Astrocyte (in vitro differentiated cells and primary cell): ENCODE results near the gene FNDC5. TPM values are rescaled to one million over a fixed set of nuclear protein-coding genes. Genes with fewer than 3 reads are reported as not detected.

Experiments used
- DNase-seq: peaks from one replicate; pipeline ENCODE4 v3.0.0-alpha.2; 2010; ENCODE audit warnings: low read depth
- FAIRE-seq: peaks from 2 replicates; lab custom pipeline; 2011; peaks lifted over from hg19 to GRCh38; lab: Jason Lieb, UNC
- H2AFZ ChIP-seq: 2 replicates; pipeline ENCODE4 v1.6.0; 2012; ENCODE audit warnings: low read depth, low read length, inconsistent platforms
- H3K27ac ChIP-seq: 2 replicates; pipeline ENCODE4 v1.5.1; 2011; ENCODE audit warnings: low read depth, low read length, inconsistent platforms
- H3K27me3 ChIP-seq: 2 replicates; pipeline ENCODE4 v1.6.0; 2011; ENCODE audit warnings: low read length, inconsistent platforms; ENCODE audit not compliant: insufficient read depth
- H3K36me3 ChIP-seq: 2 replicates; pipeline ENCODE4 v1.5.1; 2011; ENCODE audit warnings: low read length, inconsistent platforms; ENCODE audit not compliant: insufficient read depth
- H3K4me1 ChIP-seq: 2 replicates; pipeline ENCODE4 v1.5.1; 2011; ENCODE audit warnings: low read length, inconsistent platforms; ENCODE audit not compliant: insufficient read depth
- H3K4me2 ChIP-seq: 2 replicates; pipeline ENCODE4 v1.6.0; 2012; ENCODE audit warnings: low read length, inconsistent platforms
- H3K4me3 ChIP-seq: 2 replicates; pipeline ENCODE4 v1.5.1; 2011; ENCODE audit warnings: low read depth, mild to moderate bottlenecking, low read length, inconsistent platforms; ENCODE audit not compliant: insufficient read depth
- H3K79me2 ChIP-seq: 2 replicates; pipeline ENCODE4 v1.6.0; 2012; ENCODE audit warnings: mild to moderate bottlenecking, low read length, inconsistent platforms; ENCODE audit not compliant: insufficient read depth
- H3K9ac ChIP-seq: 2 replicates; pipeline ENCODE4 v1.6.0; 2012; ENCODE audit warnings: mild to moderate bottlenecking, low read length, inconsistent platforms
- H3K9me3 ChIP-seq: 2 replicates; pipeline ENCODE4 v1.5.1; 2012; ENCODE audit warnings: low read depth, mild to moderate bottlenecking, low read length, inconsistent platforms; ENCODE audit not compliant: insufficient read depth
- H4K20me1 ChIP-seq: 2 replicates; pipeline ENCODE4 v1.6.0; 2012; ENCODE audit warnings: low read length, inconsistent platforms; ENCODE audit not compliant: insufficient read depth
- H3K27ac Mint-ChIP-seq: one replicate; pipeline ENCODE4 v1.8.0; 2021; ENCODE audit warnings: mild to moderate bottlenecking, mixed read lengths; ENCODE audit not compliant: unreplicated experiment
- H3K27me3 Mint-ChIP-seq: one replicate; pipeline ENCODE4 v1.8.0; 2021; ENCODE audit warnings: low read depth, mixed read lengths; ENCODE audit not compliant: unreplicated experiment
- H3K36me3 Mint-ChIP-seq: one replicate; pipeline ENCODE4 v1.8.0; 2021; ENCODE audit warnings: low read depth, mixed read lengths; ENCODE audit not compliant: unreplicated experiment
- H3K4me1 Mint-ChIP-seq: one replicate; pipeline ENCODE4 v1.8.0; 2021; ENCODE audit warnings: low read depth, mixed read lengths; ENCODE audit not compliant: unreplicated experiment
- H3K4me3 Mint-ChIP-seq: one replicate; pipeline ENCODE4 v1.8.0; 2021; ENCODE audit warnings: mild to moderate bottlenecking, moderate library complexity, mixed read lengths; ENCODE audit not compliant: unreplicated experiment
- H3K9me3 Mint-ChIP-seq: one replicate; pipeline ENCODE4 v1.8.0; 2021; ENCODE audit warnings: mild to moderate bottlenecking, mixed read lengths; ENCODE audit not compliant: unreplicated experiment
- CTCF ChIP-seq: IDR thresholded peaks from 2 replicates; pipeline ENCODE4 v1.5.1; 2011; ENCODE audit warnings: low read depth, mild to moderate bottlenecking, inconsistent platforms, low read length, moderate library complexity; ENCODE audit not compliant: insufficient read depth
- EZH2 ChIP-seq: IDR thresholded peaks from 2 replicates; pipeline ENCODE4 v1.6.1; 2012; ENCODE audit warnings: mild to moderate bottlenecking, low read length, inconsistent platforms; ENCODE audit not compliant: insufficient read depth
- total RNA-seq: library from RNA; stranded (reverse); gene quantifications from 2 replicates; pipeline ENCODE4 v1.2.1, GENCODE V29; 2021

Gene FNDC5
- total RNA-seq, 1 donor from 2014 or later: 0.39 TPM

GRCh38 chr1:32859915-32860314 is 10.8 kb downstream of the FNDC5 start:
- FAIRE-seq (no peak), DNase-seq (no peak)
- H3K4me3 Mint-ChIP-seq: no peak overlapping the region
- peaks cover 7% of the 10 kb centered on the region for H3K4me1 Mint-ChIP-seq
- Histone ChIP-seq H4K20me1 (peaks cover 4% of the 10 kb centered on the region), H3K9me3 (no peaks in the 10 kb centered on the region), H2AFZ (no peak overlapping the region), H3K4me3 (no peak overlapping the region), H3K27me3 (no peaks in the 10 kb centered on the region), H3K4me1 (no peaks in the 10 kb centered on the region), H3K27ac (no peak overlapping the region), H3K4me2 (no peak overlapping the region), H3K36me3 (peaks cover 3% of the 10 kb centered on the region), H3K79me2 (no peaks in the 10 kb centered on the region), H3K9ac (no peak overlapping the region)
- H3K9me3 Mint-ChIP-seq: no peaks in the 10 kb centered on the region
- H3K27me3 Mint-ChIP-seq: no peaks in the 10 kb centered on the region
- H3K27ac Mint-ChIP-seq: no peak overlapping the region
- peaks cover 23% of the 10 kb centered on the region for H3K36me3 Mint-ChIP-seq
- TF ChIP-seq CTCF (no peak), EZH2 (no peak)

- H3K36me3 ChIP-seq: peaks cover 11% of the 10 kb centered on the region
- H3K4me3 Mint-ChIP-seq: no peak overlapping the region
- FAIRE-seq: no peak
Measured at GRCh38 chr1:32858791-32859190, 11.9 kb downstream of the FNDC5 start.

More at GRCh38 chr1:32858791-32859190, 11.9 kb downstream of the FNDC5 start:
- H3K4me3 ChIP-seq: no peak overlapping the region
- Mint-ChIP-seq H3K27me3 (no peaks in the 10 kb centered on the region), H3K9me3 (no peaks in the 10 kb centered on the region), H3K27ac (no peak overlapping the region), H3K4me1 (peaks cover 7% of the 10 kb centered on the region), H3K36me3 (peaks cover 13% of the 10 kb centered on the region)
- no peaks in the 10 kb centered on the region for H3K4me1 ChIP-seq
- no peaks in the 10 kb centered on the region for H3K27me3 ChIP-seq
- H2AFZ ChIP-seq: no peak overlapping the region
- H4K20me1 ChIP-seq: peaks cover 4% of the 10 kb centered on the region
- H3K9ac ChIP-seq: no peak overlapping the region
- H3K9me3 ChIP-seq: no peaks in the 10 kb centered on the region
- H3K27ac ChIP-seq: no peak overlapping the region
- no peaks in the 10 kb centered on the region for H3K79me2 ChIP-seq
- TF ChIP-seq EZH2 (no peak), CTCF (no peak)
- DNase-seq: no peak
- H3K4me2 ChIP-seq: no peak overlapping the region
